Measurements from ENCODE around the gene SCML1.

Gene SCML1

DNA sequence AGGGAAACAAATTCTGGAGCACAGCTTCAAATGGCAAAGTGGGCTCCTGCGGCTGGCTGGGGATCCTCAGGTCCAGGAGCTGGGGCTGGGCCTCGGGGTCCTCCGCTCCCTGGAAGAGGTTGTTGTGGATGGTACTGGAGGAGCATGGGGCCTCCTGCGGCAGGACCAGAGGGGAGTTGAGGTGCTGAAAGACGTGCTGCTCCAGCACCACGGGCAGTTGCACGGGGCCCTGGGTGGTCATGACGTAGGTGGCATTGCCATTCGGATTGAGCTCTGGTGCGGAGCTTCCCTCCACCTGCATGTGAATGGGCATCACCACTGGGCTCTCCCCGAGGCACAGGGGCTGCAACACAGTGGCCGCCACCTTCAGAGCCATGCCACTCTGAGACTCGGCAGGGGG is 64.1 kb downstream of the SCML1 start:
- DNase-seq: no peak

DNA sequence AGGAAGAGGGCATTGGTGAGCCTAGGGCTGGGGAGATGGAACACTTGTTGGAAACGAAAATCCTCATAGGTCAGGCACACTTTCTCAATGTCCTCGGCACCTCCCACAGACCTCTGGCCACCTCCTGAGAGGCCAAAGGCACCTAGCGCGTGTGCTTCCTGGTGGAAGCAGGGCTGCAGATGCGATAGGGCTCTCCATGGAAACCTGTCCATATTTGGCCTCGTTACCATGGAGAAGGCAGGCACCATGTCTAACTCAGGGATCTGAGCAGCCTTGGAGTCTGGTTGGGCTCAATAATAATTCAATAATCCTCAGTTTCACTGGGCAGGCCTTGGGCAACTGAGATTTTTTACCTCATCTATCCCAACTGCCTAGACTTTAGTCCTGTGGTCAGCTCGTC is 65.5 kb downstream of the SCML1 start:
- peak; percentile 26 for DNase-seq

GRCh38 chrX:17803449-17803848 is 66.2 kb downstream of the SCML1 start:
- no peak for DNase-seq
